Motor neuron (in vitro differentiated cells): ENCODE results near the gene CRELD2. TPM values are rescaled to one million over a fixed set of nuclear protein-coding genes. Genes with fewer than 3 reads are reported as not detected.

ENCODE experiments used
- ATAC-seq, 8 experiments: fragments of 200-7000 bp; cut with Tn5 transposase; replicated peaks in 6 of 8; 2 replicates each; pipeline ENCODE4 v1.8.0; 2021; ENCODE audit warnings: mild to moderate bottlenecking in 8 of 8, moderate library complexity in 8 of 8
- H3K27ac ChIP-seq, 2 donors: fragments of 250-450 bp; sonication (Bioruptor Pico); 2 replicates each; pipeline ENCODE4 v1.9.0; 2021; ENCODE audit warnings: antibody characterized with exemption in 2 of 2, mild to moderate bottlenecking in 2 of 2, moderate library complexity in 1 of 2
- H3K4me1 ChIP-seq, 2 donors: fragments of 250-450 bp; sonication (Bioruptor Pico); replicated peaks in 1 of 2; 2 replicates each; pipeline ENCODE4 v1.6.1; 2021; ENCODE audit warnings: antibody characterized with exemption in 2 of 2, mild to moderate bottlenecking in 2 of 2, moderate library complexity in 1 of 2
- H3K4me3 ChIP-seq, 5 donors: fragments of 250-450 bp; sonication (Bioruptor Pico); 2 replicates each; pipeline ENCODE4 v1.9.0; 2021; ENCODE audit warnings: antibody characterized with exemption in 5 of 5, mild to moderate bottlenecking in 5 of 5, moderate library complexity in 4 of 5
- WGBS, 10 experiments: fragments of 450-650 bp; shearing (Covaris generic); methylation state at CpG; one replicate each; pipeline ENCODE4 v1.0.0; 2022; 5-methylcytosine and 5-hydroxymethylcytosine counted together
- in situ Hi-C, 9 experiments: fragments of 400-800 bp; cut with MboI; loops; one replicate each; pipeline ENCODE4 v1.15.0; 2021; ENCODE audit warnings: low sequenced_read_pairs in 9 of 9, low pct_unique_long_range_greater_than_20kb in 2 of 9; ENCODE audit not compliant: unreplicated experiment in 9 of 9
- total RNA-seq, 8 experiments: library from RNA; unstranded; fragments of 300-600 nt; gene quantifications; 2 replicates each; pipeline versions ENCODE4 v1.2.3 to v1.2.4, GENCODE V29; 2022

Gene CRELD2
- total RNA-seq, 8 experiments from 2014 or later = 20.7 to 62.4 (median 33.3) TPM

- no peak for ATAC-seq
- in situ Hi-C loops = no loop called here
- Histone ChIP-seq H3K27ac (no peak overlapping the region), H3K4me3 (no peak overlapping the region), H3K4me1 (peaks cover 24% of the 10 kb centered on the region in 2 donors)
- 100% methylated on average over 1 to 2 of the region's 16 CpGs; no CpG with 5 or more reads in 8 of the 10 experiments for WGBS, 10 experiments
These were observed 50.6 kb downstream of the CRELD2 start for GRCh38 chr22:49968831-49969661.

GRCh38 chr22:49969751-49970527 is 51.5 kb downstream of the CRELD2 start:
- Histone ChIP-seq H3K4me3 (no peak overlapping the region), H3K4me1 (peaks cover 24% of the 10 kb centered on the region in 2 donors), H3K27ac (peak overlapping the region; percentile 10 to 66)
- in situ Hi-C loops = no loop called here
- peak in 5 of 8 experiments; percentile 0 to 1 (median 0) for ATAC-seq
- 71 to 100% methylated on average over 1 of the region's 8 CpGs; no CpG with 5 or more reads in 8 of the 10 experiments for WGBS, 10 experiments

DNA sequence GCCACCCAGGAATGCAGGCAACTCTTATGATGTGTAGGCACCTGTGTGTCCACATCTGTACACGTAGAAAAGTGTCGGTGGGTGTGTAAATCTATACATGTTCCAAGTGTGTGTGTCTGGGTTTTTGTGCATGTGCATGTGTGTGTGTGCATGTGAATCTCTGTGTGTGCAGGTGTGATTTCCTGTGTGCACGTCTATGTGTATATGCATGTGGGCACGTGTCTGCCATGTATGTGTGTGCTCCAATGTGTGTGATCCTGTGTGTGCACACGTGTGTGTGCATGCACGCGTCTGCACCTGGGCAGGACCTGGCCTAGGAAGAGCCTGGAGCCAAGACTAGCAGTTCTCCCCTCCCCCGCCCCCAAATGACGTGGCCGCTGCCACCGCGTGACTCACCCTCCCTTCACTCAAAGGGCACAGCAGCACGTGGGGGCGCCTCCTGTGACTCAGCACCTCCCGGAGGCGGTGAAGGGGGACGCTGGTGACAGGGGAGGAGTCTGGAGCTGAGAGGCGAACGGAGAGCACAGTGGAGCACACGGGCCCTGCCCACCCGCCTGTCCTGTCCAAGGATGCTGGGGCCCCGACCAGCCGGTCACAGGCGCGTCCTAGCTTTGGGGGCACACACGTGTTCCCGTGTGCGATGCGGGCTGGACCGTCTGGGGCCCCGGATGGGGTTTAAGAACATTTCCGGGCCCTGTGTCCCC is 52.2 kb downstream of the CRELD2 start:
- peak overlapping the region; percentile 4 to 35 (median 22) for H3K4me3 ChIP-seq
- H3K4me1 ChIP-seq = peaks cover 24% of the 10 kb centered on the region in 2 donors
- ATAC-seq = peak; percentile 45 to 91 (median 86)
- in situ Hi-C loops = no loop called here
- 7 to 81% (median 73%) methylated on average over 1 to 5 of the region's 32 CpGs; no CpG with 5 or more reads in 5 of the 10 experiments for WGBS, 10 experiments
- H3K27ac ChIP-seq = peak overlapping the region; percentile 50 to 86

GRCh38 chr22:49971232-49972162 is 53.1 kb downstream of the CRELD2 start:
- Histone ChIP-seq H3K27ac (peak overlapping the region; percentile 50 to 86), H3K4me3 (peak overlapping the region; percentile 4 to 35 (median 22)), H3K4me1 (peaks cover 23% of the 10 kb centered on the region in 2 donors)
- in situ Hi-C loops = no loop called here
- peak; percentile 25 to 55 (median 42) for ATAC-seq
- WGBS, 10 experiments = no CpG with 5 or more reads among the region's 81 CpGs

DNA sequence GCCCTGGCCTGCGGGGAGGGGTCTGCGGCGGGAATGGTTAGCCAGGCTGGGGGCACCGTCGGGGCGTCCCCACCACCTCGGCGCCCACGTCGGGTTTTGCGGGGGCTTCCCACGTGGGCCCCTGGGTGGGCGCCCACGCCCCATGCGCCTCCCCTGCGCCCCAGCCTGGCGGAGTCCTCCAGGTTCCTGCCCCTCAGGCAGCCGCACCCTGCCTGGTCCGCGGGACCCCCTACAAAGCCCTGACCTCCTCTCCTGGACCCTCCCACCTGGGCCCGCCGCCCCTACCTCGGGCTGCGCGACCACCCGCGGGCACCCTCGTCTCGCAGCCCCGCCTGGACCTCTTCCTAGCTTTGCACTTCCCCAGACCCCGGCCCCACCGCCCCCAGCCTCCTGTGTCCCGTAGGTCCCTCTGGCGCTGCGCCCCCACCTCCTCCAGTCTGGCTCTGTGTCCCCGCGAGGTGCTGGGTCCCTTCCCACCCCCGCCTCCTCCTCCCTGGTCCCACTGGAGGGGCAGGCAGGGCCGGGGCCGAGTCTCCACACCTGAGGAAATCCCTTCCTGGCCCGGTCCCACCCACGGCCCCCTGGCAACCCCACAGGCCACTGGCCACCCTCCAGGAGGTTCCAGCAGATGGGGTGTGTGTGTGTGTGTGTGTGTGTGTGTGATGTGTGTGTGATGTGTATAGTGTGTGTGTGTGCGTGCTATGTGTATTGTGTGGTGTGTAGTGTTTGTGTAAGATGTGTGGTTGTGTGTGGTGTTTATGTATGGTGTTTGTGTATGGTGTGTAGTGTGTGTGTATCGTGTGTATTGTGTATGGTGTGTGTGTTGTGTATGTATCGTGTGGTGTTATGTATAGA is 54.0 kb downstream of the CRELD2 start:
- ATAC-seq = no peak
- peaks cover 14 to 17% of the 10 kb centered on the region in 2 donors for H3K4me1 ChIP-seq
- 60 to 100% (median 100%) methylated on average over 1 to 2 of the region's 45 CpGs; no CpG with 5 or more reads in 4 of the 10 experiments for WGBS, 10 experiments
- in situ Hi-C loops = no loop called here
- peak overlapping the region in 1 of 5 donors; percentile 35 for H3K4me3 ChIP-seq
- no peak overlapping the region for H3K27ac ChIP-seq

- Histone ChIP-seq H3K4me3 (no peak overlapping the region), H3K4me1 (peaks cover 14 to 17% of the 10 kb centered on the region in 2 donors), H3K27ac (no peak overlapping the region)
- in situ Hi-C loops = no loop called here
- ATAC-seq = no peak
- 40 to 93% (median 79%) methylated on average over 1 to 5 of the region's 5 CpGs; no CpG with 5 or more reads in 2 of the 10 experiments for WGBS, 10 experiments
These were observed 54.9 kb downstream of the CRELD2 start for GRCh38 chr22:49973018-49973961.

DNA sequence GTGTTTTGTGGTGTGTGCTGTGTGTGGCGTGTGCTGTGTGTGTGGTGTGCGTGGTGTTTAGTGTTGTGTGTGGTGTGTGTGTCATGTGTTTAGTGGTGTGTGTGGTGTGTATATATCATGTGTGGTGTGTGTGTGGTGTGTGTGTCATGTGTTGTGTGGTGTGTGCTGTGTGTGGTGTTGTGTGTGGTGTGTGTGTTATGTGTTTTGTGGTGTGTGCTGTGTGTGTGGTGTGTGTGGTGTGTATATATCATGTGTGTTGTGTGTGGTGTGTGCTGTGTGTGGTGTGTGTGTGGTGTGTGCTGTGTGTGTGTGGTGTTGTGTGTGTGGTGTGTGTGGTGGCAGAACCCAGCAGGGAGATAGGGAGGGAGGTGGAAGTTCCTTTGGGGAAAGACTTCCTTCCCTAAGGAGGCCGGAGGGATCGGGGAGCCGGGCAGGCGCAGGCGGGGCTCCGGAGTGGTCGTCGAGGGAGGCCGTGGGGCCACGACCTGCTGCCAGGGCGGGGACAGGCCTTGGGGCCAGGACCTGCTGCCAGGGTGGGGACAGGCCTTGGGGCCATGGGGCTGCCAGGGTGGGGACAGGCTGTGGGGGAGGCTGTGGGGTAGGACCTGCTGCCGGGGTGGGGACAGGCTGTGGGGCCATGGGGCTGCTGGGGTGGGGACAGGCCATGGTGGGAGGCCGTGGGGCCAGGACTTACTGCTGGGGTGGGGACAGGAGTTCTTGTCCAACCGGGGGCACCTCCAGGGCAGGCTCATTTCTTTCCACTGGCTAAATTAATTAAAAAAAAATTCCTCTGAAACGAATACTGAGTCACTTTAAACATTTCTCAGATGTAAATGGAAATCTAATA is 57.3 kb downstream of the CRELD2 start:
- WGBS, 10 experiments = 0 to 40% (median 40%) methylated on average over 1 to 3 of the region's 17 CpGs; no CpG with 5 or more reads in 7 of the 10 experiments
- in situ Hi-C loops = no loop called here
- Histone ChIP-seq H3K4me3 (no peak overlapping the region), H3K4me1 (peaks cover 10 to 12% of the 10 kb centered on the region in 2 donors), H3K27ac (no peak overlapping the region)
- ATAC-seq = peak in 3 of 8 experiments; percentile 36 to 54 (median 43)

GRCh38 chr22:49976439-49977175 is 58.2 kb downstream of the CRELD2 start:
- ATAC-seq = peak in 4 of 8 experiments; percentile 13 to 55 (median 44)

More at GRCh38 chr22:49976439-49977175, 58.2 kb downstream of the CRELD2 start:
- H3K4me1 ChIP-seq = peaks cover 3 to 5% of the 10 kb centered on the region in 2 donors
- WGBS, 10 experiments = 13 to 73% (median 30%) methylated on average over 2 to 13 of the region's 15 CpGs; no CpG with 5 or more reads in 1 of the 10 experiments
- in situ Hi-C loops = no loop called here
- no peak overlapping the region for H3K27ac ChIP-seq
- no peak overlapping the region for H3K4me3 ChIP-seq
